ENCODE measurements around the gene UBC.
"Not testable (repeated sequence)": the region's sequence is repeated elsewhere in the genome, so short reads cannot be mapped to it uniquely, and the experiment has no call there.

UBC gene

DNA sequence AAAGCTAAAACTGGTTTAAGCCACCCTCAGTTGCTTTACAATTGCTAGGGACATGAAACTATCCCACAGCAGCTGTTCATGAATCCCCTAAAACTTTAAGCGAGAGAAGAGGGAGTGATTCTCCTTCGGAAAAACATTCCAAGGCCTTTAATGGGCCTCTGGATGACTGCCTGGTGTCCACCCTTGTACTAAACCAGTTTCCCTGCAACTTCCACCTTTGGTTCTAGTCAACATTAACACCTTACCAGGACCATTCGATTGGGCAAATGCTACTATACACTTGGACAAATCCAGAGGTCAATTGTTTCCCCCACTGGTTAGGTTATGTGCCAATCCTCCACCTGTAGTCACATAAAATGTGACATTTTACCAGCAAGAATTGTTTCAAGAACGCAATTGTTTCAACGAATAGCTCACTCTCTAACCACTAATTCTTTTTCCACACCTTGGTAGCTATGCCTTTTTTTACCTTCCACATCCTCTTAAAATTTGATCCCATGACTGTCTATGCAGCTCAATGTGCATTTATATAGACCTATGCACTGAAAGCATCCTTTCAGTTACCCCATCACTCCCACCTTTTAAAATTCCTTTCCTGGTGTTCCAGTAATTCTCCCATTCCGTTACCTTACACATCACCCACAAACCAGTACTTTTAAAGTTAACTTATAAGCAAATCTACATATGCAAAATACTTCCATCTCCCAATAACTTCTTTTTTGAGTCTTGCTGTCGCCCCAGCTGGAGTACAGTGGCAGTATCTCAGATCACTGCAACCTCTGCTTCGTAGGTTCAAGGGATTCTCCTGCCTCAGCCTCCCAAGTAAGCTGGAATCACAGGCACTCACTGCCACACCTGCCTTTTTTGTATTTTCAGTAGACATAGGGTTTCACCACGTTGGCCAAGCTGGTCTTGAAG lies 3.6 kb downstream of the UBC start:
- DNase-seq (ENCODE audit: insufficient read length) = no peak
- TF ChIP-seq TAF1 (IDR thresholded peaks at IDR 0.05; ENCODE audit: borderline replicate concordance, low read depth, low read length) = no peak
- TF ChIP-seq POLR2AphosphoS5 (IDR thresholded peaks at IDR 0.05; ENCODE audit: low read depth, low read length) = peak; percentile 97
- TF ChIP-seq POLR2A (IDR thresholded peaks at IDR 0.05; ENCODE audit: low read depth, low read length) = peak; percentile 80
- FAIRE-seq = no peak

DNA sequence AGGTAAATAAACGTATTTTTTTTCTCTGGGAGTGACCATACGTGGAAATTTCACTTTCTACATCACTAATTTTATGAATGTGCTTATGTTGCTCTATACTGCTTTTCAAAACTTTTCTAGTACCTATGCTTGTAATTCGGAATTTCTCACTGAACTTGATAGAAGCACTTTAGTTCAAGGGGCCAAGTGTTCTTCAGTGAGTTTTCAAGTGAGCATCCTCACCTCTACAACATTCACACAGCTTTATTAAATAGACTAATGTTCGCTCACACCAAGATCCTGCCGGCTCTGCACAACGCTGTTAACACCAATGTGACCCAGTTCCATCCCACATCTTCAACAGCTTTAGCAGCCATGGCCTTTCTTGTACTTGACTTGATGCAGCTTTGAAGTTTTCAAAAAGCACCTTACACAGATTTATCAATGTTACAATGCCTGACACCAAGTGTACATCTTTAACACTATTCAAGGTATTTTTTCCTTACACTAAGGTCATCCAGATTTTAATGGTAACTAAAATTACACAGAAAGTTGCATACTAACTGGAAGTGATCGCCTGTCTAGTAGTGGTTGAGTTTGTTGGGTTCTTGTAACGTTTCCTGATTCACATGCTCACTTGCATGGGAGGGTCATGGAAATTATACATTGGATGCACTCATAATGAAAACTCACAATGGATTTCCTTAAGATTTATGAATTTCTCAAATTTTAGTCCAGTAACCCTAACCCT lies 4.5 kb downstream of the UBC start:
- TF ChIP-seq POLR2AphosphoS5 (IDR thresholded peaks at IDR 0.05; ENCODE audit: low read depth, low read length) (peak; percentile 9; the same call in 1 of the 2 replicates), TAF1 (IDR thresholded peaks at IDR 0.05; ENCODE audit: borderline replicate concordance, low read depth, low read length) (no peak), POLR2A (IDR thresholded peaks at IDR 0.05; ENCODE audit: low read depth, low read length) (peak; percentile 48)
- FAIRE-seq = no peak
- no peak for DNase-seq (ENCODE audit: insufficient read length)

DNA sequence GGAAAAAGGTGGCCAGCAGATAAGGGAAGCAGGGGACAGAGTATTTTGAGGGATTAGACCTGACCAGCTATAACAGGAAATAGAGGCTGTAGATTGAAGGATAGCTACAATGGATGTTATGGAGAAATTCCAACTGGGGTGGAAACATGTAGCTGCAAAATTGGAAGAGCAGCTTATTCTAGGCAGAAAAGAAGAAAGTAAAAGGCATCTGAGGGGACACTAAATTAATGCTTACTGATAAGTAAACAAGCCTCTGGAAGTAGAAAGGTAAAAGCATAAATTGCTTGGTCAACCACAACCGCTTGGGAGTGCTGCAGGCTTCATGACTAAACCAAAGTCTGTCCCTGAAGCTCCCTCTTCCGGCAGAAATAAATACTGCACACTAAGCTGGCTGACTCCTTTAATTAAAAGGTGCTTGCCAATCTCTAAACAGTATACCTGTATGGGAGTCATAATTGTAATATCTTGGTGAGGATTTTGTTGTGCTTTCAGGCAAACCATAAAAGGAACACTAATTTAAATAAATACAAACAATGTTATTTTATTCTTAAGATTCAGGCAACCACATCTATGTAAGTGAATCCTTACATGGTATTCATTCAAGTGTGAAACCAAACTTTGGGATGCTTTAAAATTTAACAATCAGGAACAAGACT lies 7.7 kb downstream of the UBC start:
- TF ChIP-seq POLR2A (IDR thresholded peaks at IDR 0.05; ENCODE audit: low read depth, low read length) (no peak), POLR2AphosphoS5 (IDR thresholded peaks at IDR 0.05; ENCODE audit: low read depth, low read length) (no peak), TAF1 (IDR thresholded peaks at IDR 0.05; ENCODE audit: borderline replicate concordance, low read depth, low read length) (no peak)
- no peak for DNase-seq (ENCODE audit: insufficient read length)

DNA sequence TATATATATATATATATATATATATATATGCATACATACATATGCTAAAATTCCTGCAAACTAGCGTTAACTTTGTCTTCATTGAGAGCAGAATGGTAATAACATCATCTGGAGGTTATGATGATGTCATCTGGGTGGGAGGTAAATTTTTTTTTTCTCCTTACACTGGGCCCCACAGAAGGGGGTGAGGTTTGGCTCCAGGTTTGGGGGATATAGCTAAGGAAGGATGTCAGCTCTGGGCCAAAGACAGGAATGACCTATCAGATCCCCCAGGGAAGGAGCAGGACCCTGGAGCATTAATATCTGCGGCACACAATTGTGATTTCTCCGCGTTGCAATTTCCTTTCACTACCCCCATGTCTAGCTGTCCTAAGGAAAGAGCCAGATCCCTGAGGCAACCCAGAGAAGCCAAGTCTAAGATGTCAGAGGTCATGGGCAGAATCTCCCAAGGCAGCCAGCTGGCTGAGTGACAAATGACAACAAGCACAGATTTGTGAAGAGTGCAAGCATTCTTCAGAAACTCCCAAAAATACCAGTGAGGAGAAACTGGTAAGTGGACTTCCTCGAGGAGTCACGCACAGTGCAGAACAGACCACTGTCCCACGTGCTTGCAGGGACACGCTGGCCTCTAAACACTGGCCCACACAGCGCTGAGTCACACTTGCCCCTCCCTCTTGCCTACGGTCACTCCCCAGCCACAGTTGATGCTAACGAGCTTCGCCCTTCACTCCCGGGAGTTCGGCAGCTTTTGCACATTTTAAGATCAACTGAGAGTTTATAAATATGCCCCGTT lies 9.9 kb downstream of the UBC start:
- peak; percentile 57 for FAIRE-seq
- no peak for TF ChIP-seq POLR2A (IDR thresholded peaks at IDR 0.05; ENCODE audit: low read depth, low read length)
- TF ChIP-seq POLR2AphosphoS5 (IDR thresholded peaks at IDR 0.05; ENCODE audit: low read depth, low read length) = no peak
- TF ChIP-seq TAF1 (IDR thresholded peaks at IDR 0.05; ENCODE audit: borderline replicate concordance, low read depth, low read length) = no peak
- no peak for DNase-seq (ENCODE audit: insufficient read length)

More for the DNA sequence above, 7.7 kb downstream of the UBC start:
- FAIRE-seq = peak; percentile 85

DNA sequence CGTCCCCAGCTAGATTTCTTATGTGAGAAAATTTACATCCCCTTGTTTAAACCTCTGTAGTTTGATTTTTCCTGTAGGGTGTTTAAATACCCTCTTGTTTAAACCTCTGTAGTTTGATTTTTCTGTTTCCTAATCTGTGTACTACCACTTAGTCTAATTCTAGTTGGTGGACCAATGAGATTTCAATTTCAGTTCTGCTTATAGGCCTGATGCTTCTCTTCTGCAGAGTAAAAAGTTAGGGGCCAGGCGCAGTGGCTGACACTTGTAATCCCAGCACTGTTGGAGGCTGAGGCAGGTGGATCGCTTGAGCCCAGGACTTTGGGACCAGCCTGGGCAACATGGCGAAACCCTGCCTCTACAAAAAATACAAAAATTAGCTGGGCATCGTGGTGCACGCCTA lies 11.5 kb downstream of the UBC start:
- TF ChIP-seq POLR2A (IDR thresholded peaks at IDR 0.05; ENCODE audit: low read depth, low read length) (no peak), POLR2AphosphoS5 (IDR thresholded peaks at IDR 0.05; ENCODE audit: low read depth, low read length) (no peak), TAF1 (IDR thresholded peaks at IDR 0.05; ENCODE audit: borderline replicate concordance, low read depth, low read length) (no peak)
- FAIRE-seq = peak; percentile 72
- no peak for DNase-seq (ENCODE audit: insufficient read length)

DNA sequence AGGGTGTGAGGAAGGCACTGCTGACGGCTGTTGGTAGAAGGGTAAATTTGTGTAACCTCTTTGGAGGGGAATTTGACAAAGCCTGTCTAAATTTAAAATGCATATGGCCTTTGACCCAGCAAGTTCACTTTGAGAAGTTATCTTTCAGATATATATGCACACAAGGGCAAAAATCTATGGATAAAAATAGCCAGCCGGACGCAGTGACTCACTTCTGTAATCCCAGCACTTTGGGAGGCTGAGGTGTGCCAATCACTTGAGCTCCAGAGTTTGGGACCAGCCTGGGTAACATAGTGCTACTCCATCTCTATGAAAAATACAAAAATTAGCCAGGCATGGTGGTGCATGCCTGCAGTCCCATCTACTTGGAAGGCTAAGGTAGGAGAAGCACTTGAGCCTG lies 13.4 kb downstream of the UBC start:
- TF ChIP-seq POLR2A (IDR thresholded peaks at IDR 0.05; ENCODE audit: low read depth, low read length) = no peak
- TF ChIP-seq TAF1 (IDR thresholded peaks at IDR 0.05; ENCODE audit: borderline replicate concordance, low read depth, low read length) = no peak
- TF ChIP-seq POLR2AphosphoS5 (IDR thresholded peaks at IDR 0.05; ENCODE audit: low read depth, low read length) = no peak
- no peak for FAIRE-seq
- DNase-seq (ENCODE audit: insufficient read length) = no peak

DNA sequence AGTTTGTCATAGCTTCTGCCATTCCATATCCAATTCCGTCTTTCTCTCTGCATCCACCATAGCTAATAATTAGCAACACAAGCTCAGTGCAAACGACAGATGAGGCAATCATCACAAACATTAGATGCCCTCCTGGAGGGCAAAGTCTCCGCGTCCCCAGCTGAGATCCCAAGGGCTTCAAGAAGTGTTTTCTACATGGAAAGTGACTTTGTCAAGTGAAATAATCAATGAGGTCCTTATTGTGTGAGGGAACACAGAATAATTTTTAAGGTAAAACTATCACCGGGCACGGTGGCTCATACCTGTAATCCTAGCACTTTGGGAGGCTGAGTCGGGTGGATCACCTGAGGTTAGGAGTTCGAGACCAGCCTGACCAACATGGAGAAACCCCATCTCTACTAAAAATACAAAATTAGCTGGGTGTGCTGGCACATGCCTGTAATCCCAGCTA lies 14.1 kb downstream of the UBC start:
- DNase-seq (ENCODE audit: insufficient read length); FAIRE-seq: not testable (repeated sequence)

DNA sequence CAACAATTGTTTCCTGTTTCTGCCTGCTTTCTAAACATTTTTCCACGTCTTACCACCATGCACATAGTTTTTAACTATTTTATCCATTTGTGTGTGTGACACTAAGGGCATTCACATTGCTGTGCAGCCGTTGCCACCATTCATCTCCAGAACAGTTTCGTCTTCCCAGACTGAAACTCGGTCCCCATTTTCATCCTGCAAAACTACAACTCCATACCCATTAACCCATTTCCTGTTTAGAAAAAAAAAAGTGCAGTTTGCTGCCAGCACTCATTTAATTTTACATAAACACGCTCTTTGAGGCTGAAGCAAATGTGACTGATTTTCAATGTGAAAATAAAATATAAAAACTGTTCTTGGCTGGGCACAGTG lies 15.5 kb downstream of the UBC start:
- DNase-seq (ENCODE audit: insufficient read length) = no peak
- TF ChIP-seq POLR2AphosphoS5 (IDR thresholded peaks at IDR 0.05; ENCODE audit: low read depth, low read length) (no peak), POLR2A (IDR thresholded peaks at IDR 0.05; ENCODE audit: low read depth, low read length) (no peak), TAF1 (IDR thresholded peaks at IDR 0.05; ENCODE audit: borderline replicate concordance, low read depth, low read length) (no peak)
- FAIRE-seq = no peak

DNA sequence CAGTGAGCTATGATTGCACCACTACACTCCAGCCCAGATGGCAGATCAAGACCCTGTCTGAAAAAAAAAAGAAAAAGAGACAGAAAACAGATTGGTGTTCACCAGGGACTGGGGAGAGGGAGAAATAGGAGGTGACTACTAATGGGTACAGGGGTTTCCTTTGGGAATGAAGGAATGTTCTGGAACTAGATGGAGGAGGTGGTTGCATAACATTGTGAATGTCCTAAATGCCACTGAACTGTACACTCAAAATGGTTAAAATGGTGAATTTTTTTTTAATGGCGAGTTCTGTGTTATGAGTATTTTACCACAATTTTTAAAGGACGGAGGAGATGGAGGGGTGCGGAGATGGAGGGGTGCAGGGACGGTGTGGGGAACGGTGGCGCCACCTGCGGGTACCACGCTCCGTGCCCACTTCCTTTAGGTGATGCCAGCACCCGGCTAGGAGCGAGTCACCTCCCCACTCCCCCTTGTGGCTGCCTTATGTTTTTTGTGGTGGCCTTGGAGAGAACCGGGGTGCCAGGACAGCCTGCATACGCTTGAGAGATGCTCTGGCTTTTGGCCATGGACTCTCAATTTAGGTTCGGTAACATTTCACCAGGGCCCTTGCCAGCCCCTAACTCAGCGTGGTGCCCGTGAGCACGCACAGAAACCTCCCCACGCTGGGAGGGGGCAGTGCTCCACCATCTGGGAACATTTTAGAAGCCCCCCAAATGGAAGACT lies 16.1 kb downstream of the UBC start:
- DNase-seq (ENCODE audit: insufficient read length) = no peak
- no peak for TF ChIP-seq POLR2AphosphoS5 (IDR thresholded peaks at IDR 0.05; ENCODE audit: low read depth, low read length)
- TF ChIP-seq TAF1 (IDR thresholded peaks at IDR 0.05; ENCODE audit: borderline replicate concordance, low read depth, low read length) = no peak
- no peak for TF ChIP-seq POLR2A (IDR thresholded peaks at IDR 0.05; ENCODE audit: low read depth, low read length)
- FAIRE-seq = peak; percentile 30

DNA sequence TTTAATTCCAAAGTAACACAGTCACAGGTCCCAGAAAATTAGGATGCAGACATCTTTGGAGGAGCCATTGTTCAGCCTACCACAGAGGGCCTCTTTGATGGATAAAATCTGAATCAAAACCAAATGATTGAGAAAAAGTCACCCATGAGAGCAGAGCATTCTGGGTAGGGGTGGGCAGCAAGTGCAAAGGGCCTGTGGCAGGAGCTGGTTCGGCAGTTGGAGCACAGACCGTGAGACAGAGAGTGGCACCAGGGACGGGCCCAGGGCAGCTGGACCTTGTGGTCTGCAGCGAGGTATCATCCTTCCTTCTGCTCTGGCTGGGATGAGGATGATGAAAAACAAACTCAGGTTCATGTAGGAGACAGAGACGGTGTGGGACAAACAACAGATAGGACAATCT lies 18.0 kb downstream of the UBC start:
- FAIRE-seq (no peak), DNase-seq (ENCODE audit: insufficient read length) (no peak)
- no peak for TF ChIP-seq POLR2A (IDR thresholded peaks at IDR 0.05; ENCODE audit: low read depth, low read length)
